Transverse colon (tissue), 4 donors: ENCODE data around the gene GALNT13. TPM values are rescaled to one million over a fixed set of nuclear protein-coding genes. Genes with fewer than 3 reads are reported as not detected.

Source experiments
- DNase-seq: peaks from one replicate; pipeline ENCODE4 v3.0.0-alpha.2; 2019
- H3K27ac ChIP-seq, 4 donors: fragments of 200-600 bp; sonication (generic); 2 replicates each; pipeline ENCODE4 v1.5.1; 2016 to 2018; ENCODE audit warnings: inconsistent platforms in 4 of 4
- H3K27me3 ChIP-seq: fragments of 200-600 bp; sonication (generic); 2 replicates; pipeline ENCODE4 v1.5.1; 2017; ENCODE audit warnings: inconsistent platforms
- H3K36me3 ChIP-seq, 4 donors: fragments of 200-600 bp; sonication (generic); 2 replicates each; pipeline ENCODE4 v1.5.1; 2017 to 2019; ENCODE audit warnings: inconsistent platforms in 4 of 4
- H3K4me1 ChIP-seq, 4 donors: fragments of 200-600 bp; sonication (generic); 2 replicates each; pipeline ENCODE4 v1.5.1; 2017 to 2020; ENCODE audit warnings: inconsistent platforms in 4 of 4
- H3K4me3 ChIP-seq, 4 donors: fragments of 200-600 bp; sonication (generic); 1 replicate in 1 of 4; 2 replicates in 3 of 4; pipeline versions ENCODE4 v1.5.1 to v1.6.1; 2017 to 2019; ENCODE audit warnings: inconsistent platforms in 4 of 4
- H3K9me3 ChIP-seq, 2 donors: fragments of 200-600 bp; sonication (generic); 2 replicates each; pipeline ENCODE4 v1.5.1; 2017 to 2019; ENCODE audit warnings: inconsistent platforms in 2 of 2
- CTCF ChIP-seq, 5 experiments: fragments of 200-600 bp in 3 of 5; fragments of 450-650 bp in 2 of 5; sonication (generic) in 3 of 5; IDR thresholded peaks; 1 replicate in 2 of 5; 2 replicates in 3 of 5; pipeline ENCODE4 v1.5.1; 2016 to 2017; ENCODE audit warnings: antibody characterized with exemption in 5 of 5, inconsistent platforms in 3 of 5, mild to moderate bottlenecking in 2 of 5, moderate library complexity in 1 of 5
- EP300 ChIP-seq: sonication (generic); formaldehyde crosslinking; IDR thresholded peaks from one replicate; pipeline ENCODE4 v1.6.1; 2017; ENCODE audit warnings: antibody characterized with exemption, low read depth
- POLR2A ChIP-seq: fragments of 450-650 bp; IDR thresholded peaks from one replicate; pipeline ENCODE4 v1.6.1; 2016; ENCODE audit warnings: antibody characterized with exemption, mild to moderate bottlenecking, moderate library complexity
- POLR2AphosphoS5 ChIP-seq, 3 donors: sonication (generic); formaldehyde crosslinking; IDR thresholded peaks; one replicate each; pipeline ENCODE4 v1.6.1; 2016; ENCODE audit warnings: antibody characterized with exemption in 3 of 3
- WGBS, 2 donors: methylation state at CpG; one replicate each; pipeline ENCODE4 v1.1.5; 2018; ENCODE audit warnings: low coverage in 1 of 2; 5-methylcytosine and 5-hydroxymethylcytosine counted together
- in situ Hi-C, 4 donors: fragments of 200-750 bp; cut with MboI; loops; one replicate each; pipeline versions ENCODE4 v1.15.0 to v1.15.1; 2017; ENCODE audit warnings: low sequenced_read_pairs in 3 of 4, low pct_ligation_motif_present in 1 of 4, low pct_unique_long_range_greater_than_20kb in 1 of 4
- intact Hi-C: fragments of 100-400 bp; cut with DNase I; formaldehyde crosslinking; loops from one replicate; pipeline ENCODE4 v1.15.1; 2023; ENCODE audit warnings: low total_unique reads
- total RNA-seq, 4 donors: library from RNA; depleted of rRNA; stranded (reverse); fragments of >200 nt; gene quantifications; one replicate each; pipeline ENCODE4 v1.1.0, GENCODE V29; 2016

The GALNT13 gene
- total RNA-seq, 4 donors from 2014 or later: 0.41 to 0.95 TPM; not detected in 2

GRCh38 chr2:154161286-154161685, 289.6 kb downstream of the GALNT13 start:
- in situ Hi-C loops (no loop called here), intact Hi-C loops (no loop called here)
- TF ChIP-seq EP300 (no peak), POLR2A (no peak), CTCF (IDR thresholded peaks at IDR 0.05) (no peak), POLR2AphosphoS5 (IDR thresholded peaks at IDR 0.05) (no peak)
- H3K4me1 ChIP-seq: no peaks in the 10 kb centered on the region
- no peaks in the 10 kb centered on the region for H3K9me3 ChIP-seq
- no peak overlapping the region for H3K27ac ChIP-seq
- no peak overlapping the region for H3K4me3 ChIP-seq
- no peak for DNase-seq
- no peaks in the 10 kb centered on the region for H3K27me3 ChIP-seq
- WGBS, 2 donors: 77 to 96% methylated on average over 2 of the region's 2 CpGs
- H3K36me3 ChIP-seq: no peaks in the 10 kb centered on the region

GRCh38 chr2:154170400-154170799, 298.7 kb downstream of the GALNT13 start:
- Histone ChIP-seq H3K27ac (no peak overlapping the region), H3K36me3 (no peaks in the 10 kb centered on the region), H3K9me3 (no peaks in the 10 kb centered on the region), H3K4me3 (no peak overlapping the region), H3K4me1 (no peaks in the 10 kb centered on the region), H3K27me3 (no peaks in the 10 kb centered on the region)
- no peak for DNase-seq
- no peak for TF ChIP-seq CTCF (IDR thresholded peaks at IDR 0.05)
- TF ChIP-seq EP300: no peak
- no peak for TF ChIP-seq POLR2A
- no peak for TF ChIP-seq POLR2AphosphoS5 (IDR thresholded peaks at IDR 0.05)
- intact Hi-C loops: no loop called here
- in situ Hi-C loops: no loop called here
- 31 to 43% methylated on average over 1 of the region's 1 CpG for WGBS, 2 donors

DNA sequence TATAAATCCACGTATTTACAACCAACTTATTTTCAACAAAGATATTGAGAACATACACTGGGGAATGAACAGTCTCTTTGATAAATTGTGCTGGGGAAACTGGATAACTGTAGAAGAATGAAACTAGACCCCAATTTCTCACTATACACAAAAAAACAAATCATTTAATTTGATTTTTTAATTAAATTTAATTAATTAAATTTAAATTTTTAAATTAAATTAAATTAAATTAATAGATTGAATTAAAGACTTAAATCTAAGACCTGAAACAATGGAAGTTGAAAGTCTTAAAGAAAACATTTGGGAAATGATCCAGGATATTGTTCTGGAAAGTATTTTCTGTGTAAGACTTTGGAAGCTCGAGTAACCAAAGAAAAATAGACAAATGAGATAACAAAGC, 301.4 kb downstream of the GALNT13 start:
- no peak for DNase-seq
- H3K4me3 ChIP-seq: no peak overlapping the region
- intact Hi-C loops: no loop called here
- no peaks in the 10 kb centered on the region for H3K36me3 ChIP-seq
- H3K27me3 ChIP-seq: no peaks in the 10 kb centered on the region
- in situ Hi-C loops: no loop called here
- WGBS, 2 donors: 54 to 70% methylated on average over 2 of the region's 2 CpGs
- no peaks in the 10 kb centered on the region for H3K4me1 ChIP-seq
- TF ChIP-seq POLR2A: no peak
- no peak for TF ChIP-seq POLR2AphosphoS5 (IDR thresholded peaks at IDR 0.05)
- no peak for TF ChIP-seq EP300
- TF ChIP-seq CTCF (IDR thresholded peaks at IDR 0.05): no peak
- H3K27ac ChIP-seq: no peak overlapping the region
- no peaks in the 10 kb centered on the region for H3K9me3 ChIP-seq

- 83 to 91% methylated on average over 2 to 3 of the region's 3 CpGs for WGBS, 2 donors
Observed at GRCh38 chr2:154173919-154174318, 302.2 kb downstream of the GALNT13 start.

More at GRCh38 chr2:154173919-154174318, 302.2 kb downstream of the GALNT13 start:
- no peak overlapping the region for H3K4me3 ChIP-seq
- TF ChIP-seq CTCF (IDR thresholded peaks at IDR 0.05): no peak
- TF ChIP-seq POLR2A: no peak
- no peak for TF ChIP-seq EP300
- no peak for TF ChIP-seq POLR2AphosphoS5 (IDR thresholded peaks at IDR 0.05)
- no peaks in the 10 kb centered on the region for H3K4me1 ChIP-seq
- H3K27ac ChIP-seq: no peak overlapping the region
- DNase-seq: no peak
- H3K27me3 ChIP-seq: no peaks in the 10 kb centered on the region
- intact Hi-C loops: no loop called here
- H3K9me3 ChIP-seq: no peaks in the 10 kb centered on the region
- no peaks in the 10 kb centered on the region for H3K36me3 ChIP-seq
- in situ Hi-C loops: no loop called here
